Measurements from ENCODE around the gene KDM4B. TPM values are rescaled to one million over a fixed set of nuclear protein-coding genes. Genes with fewer than 3 reads are reported as not detected.

Gene KDM4B
- total and polyA plus RNA-seq, 2 of the 8 experiments (the other 6 are each of a cell fraction or from before 2014, with no cell fraction given), result 12.0 to 31.9 TPM

DNA sequence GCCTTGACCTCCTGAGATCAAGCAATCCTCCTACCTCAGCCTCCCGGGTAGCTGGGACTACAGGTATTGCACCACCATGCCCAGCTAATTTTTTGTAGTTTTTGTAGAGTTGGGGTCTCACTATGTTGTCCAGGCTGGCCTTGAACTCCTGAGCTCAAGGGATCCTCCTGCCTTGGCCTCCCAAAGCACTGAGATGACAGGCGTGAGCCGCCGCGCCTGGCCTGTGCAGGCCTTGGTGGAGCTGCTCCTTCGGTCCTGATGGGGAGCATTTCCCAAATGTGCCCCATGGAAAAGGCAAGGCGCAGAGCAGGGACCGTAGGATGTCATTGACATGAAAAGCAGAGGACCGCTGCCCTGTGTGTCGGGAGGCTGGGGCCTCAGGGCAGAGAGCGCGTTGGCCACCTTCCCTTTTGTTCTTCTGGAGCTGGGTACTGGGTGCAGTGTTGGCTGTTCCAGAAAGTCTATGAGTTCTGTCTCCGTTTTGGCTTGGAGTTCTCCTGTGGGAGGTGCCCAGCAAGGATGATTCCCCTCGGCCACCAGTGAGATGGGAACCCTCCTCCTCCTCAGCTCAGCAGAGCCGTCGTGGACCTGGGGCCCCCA is 128.5 kb downstream of the KDM4B start:
- peaks cover 0 to 8% (median 0%) of the 10 kb centered on the region in 4 experiments; a peak in 2 of 8 replicates for H3K36me3 ChIP-seq (ENCODE audit: control insufficient read depth in 2 of 4, insufficient read depth in 4 of 4, low read length in 3 of 4)
- H3K23ac ChIP-seq (ENCODE audit: insufficient read length), result no peak overlapping the region
- H2BK12ac ChIP-seq (ENCODE audit: low read depth, low read length), result no peak overlapping the region
- no peaks in the 10 kb centered on the region for H3K79me2 ChIP-seq (ENCODE audit: control insufficient read depth in 1 of 2, insufficient read depth in 2 of 2, low read length in 2 of 2)
- H4K20me1 ChIP-seq (replicated peaks in 1 of 2; ENCODE audit: control insufficient read depth in 1 of 2, insufficient read depth in 2 of 2, low read length in 2 of 2), result no peaks in the 10 kb centered on the region
- H3K18ac ChIP-seq (ENCODE audit: extremely low read depth, low read length), result no peak overlapping the region
- H3K27me3 ChIP-seq (replicated peaks in 1 of 4; ENCODE audit: control insufficient read depth in 3 of 4, extremely low read depth in 1 of 4, insufficient read depth in 3 of 4, low read length in 3 of 4), result no peaks in the 10 kb centered on the region
- peaks cover 14 to 16% of the 10 kb centered on the region in 2 experiments for H3K9me3 ChIP-seq (ENCODE audit: insufficient read depth in 2 of 2, low read depth in 1 of 2, low read length in 1 of 2)
- DNase-seq (ENCODE audit: low read depth in 1 of 2, low spot score in 2 of 2) (no peak), FAIRE-seq (no peak)
- no peaks in the 10 kb centered on the region for H3K23me2 ChIP-seq (ENCODE audit: low read depth, low read length)
- CTCF ChIA-PET (ENCODE audit: partially characterized antibody), result interaction anchor here (0.6 to 2.5 kb wide), 6 partner anchors 8 to 260 kb away, joined by 3 to 8 read pairs (median 4); no protein-coding TSS in a partner anchor
- no peak overlapping the region for H2AK5ac ChIP-seq (ENCODE audit: low read depth, low read length)
- no peak overlapping the region for H2BK5ac ChIP-seq (ENCODE audit: low read depth, low read length)
- no peak overlapping the region for H3K56ac ChIP-seq (replicated peaks; ENCODE audit: insufficient read length, low read depth, low read length)
- H4K8ac ChIP-seq (ENCODE audit: extremely low read depth, insufficient read depth, low read length), result no peak overlapping the region
- H3K14ac ChIP-seq (ENCODE audit: insufficient read length), result no peak overlapping the region
- H3K79me1 ChIP-seq (ENCODE audit: low read depth, low read length), result no peaks in the 10 kb centered on the region
- H3K4me1 ChIP-seq (replicated peaks in 1 of 4; ENCODE audit: control insufficient read depth in 3 of 4, insufficient read depth in 4 of 4, low read length in 3 of 4), result peaks cover 0 to 3% (median 0%) of the 10 kb centered on the region in 4 experiments; a peak in 1 of 7 replicates
- no peak overlapping the region for H2BK20ac ChIP-seq (ENCODE audit: low read length)
- H2AFZ ChIP-seq (ENCODE audit: low read length), result no peak overlapping the region
- H4K91ac ChIP-seq (replicated peaks; ENCODE audit: insufficient read length, low read length), result no peak overlapping the region
- H3K9ac ChIP-seq (replicated peaks in 1 of 4; ENCODE audit: extremely low read depth in 1 of 4, low read depth in 3 of 4, low read length in 3 of 4), result no peak overlapping the region
- no peak overlapping the region for H2BK15ac ChIP-seq (ENCODE audit: low read length)
- no peak overlapping the region for H2BK120ac ChIP-seq (replicated peaks; ENCODE audit: low read depth, low read length)
- no peak overlapping the region for H3K4me2 ChIP-seq (ENCODE audit: insufficient read depth in 1 of 2, low read depth in 2 of 2, low read length in 2 of 2)
- H4K5ac ChIP-seq (ENCODE audit: insufficient read length, low read depth, low read length), result no peak overlapping the region
- 94% methylated on average over 16 of the region's 16 CpGs; no CpG with 5 or more reads in 1 of the 2 experiments for WGBS, 2 experiments (ENCODE audit: extremely low coverage in 1 of 2, insufficient coverage in 1 of 2, insufficient read length in 1 of 2, insufficient replicate concordance in 2 of 2, low coverage in 1 of 2, low lambda C conversion rate in 2 of 2, missing lambda C conversion rate in 1 of 2)
- no peak overlapping the region for H3K27ac ChIP-seq (ENCODE audit: low read depth, low read length)
- no peak overlapping the region for H3K4me3 ChIP-seq (ENCODE audit: extremely low read depth in 1 of 4, insufficient read depth in 2 of 4, low read depth in 3 of 4, low read length in 4 of 4)
- no peak overlapping the region for H3K4ac ChIP-seq (replicated peaks; ENCODE audit: insufficient read length, low read depth, low read length)
- POLR2A ChIA-PET (ENCODE audit: partially characterized antibody), result interaction anchor here (1.2 kb wide), 1 partner anchor 11 kb away, joined by 3 read pairs; no protein-coding TSS in a partner anchor
- TF ChIP-seq, protein P1, sequence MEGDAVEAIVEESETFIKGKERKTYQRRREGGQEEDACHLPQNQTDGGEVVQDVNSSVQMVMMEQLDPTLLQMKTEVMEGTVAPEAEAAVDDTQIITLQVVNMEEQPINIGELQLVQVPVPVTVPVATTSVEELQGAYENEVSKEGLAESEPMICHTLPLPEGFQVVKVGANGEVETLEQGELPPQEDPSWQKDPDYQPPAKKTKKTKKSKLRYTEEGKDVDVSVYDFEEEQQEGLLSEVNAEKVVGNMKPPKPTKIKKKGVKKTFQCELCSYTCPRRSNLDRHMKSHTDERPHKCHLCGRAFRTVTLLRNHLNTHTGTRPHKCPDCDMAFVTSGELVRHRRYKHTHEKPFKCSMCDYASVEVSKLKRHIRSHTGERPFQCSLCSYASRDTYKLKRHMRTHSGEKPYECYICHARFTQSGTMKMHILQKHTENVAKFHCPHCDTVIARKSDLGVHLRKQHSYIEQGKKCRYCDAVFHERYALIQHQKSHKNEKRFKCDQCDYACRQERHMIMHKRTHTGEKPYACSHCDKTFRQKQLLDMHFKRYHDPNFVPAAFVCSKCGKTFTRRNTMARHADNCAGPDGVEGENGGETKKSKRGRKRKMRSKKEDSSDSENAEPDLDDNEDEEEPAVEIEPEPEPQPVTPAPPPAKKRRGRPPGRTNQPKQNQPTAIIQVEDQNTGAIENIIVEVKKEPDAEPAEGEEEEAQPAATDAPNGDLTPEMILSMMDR (IDR thresholded peaks at IDR 0.05; ENCODE audit: control extremely low read depth in 1 of 3, insufficient read depth in 1 of 3, low read depth in 1 of 3, low read length in 3 of 3), result no peak
- TF ChIP-seq EGR1 (IDR thresholded peaks at IDR 0.05; ENCODE audit: borderline replicate concordance, low read depth, low read length), result no peak
- TF ChIP-seq RNF2 (IDR thresholded peaks at IDR 0.05; ENCODE audit: borderline replicate concordance, low read depth, low read length, missing control alignments, poor library complexity, severe bottlenecking), result no peak
- TF ChIP-seq GTF2F1 (IDR thresholded peaks at IDR 0.05; ENCODE audit: borderline replicate concordance, low read depth, low read length), result no peak
- TF ChIP-seq HDAC2 (IDR thresholded peaks at IDR 0.05; ENCODE audit: borderline replicate concordance in 1 of 2, low read depth in 2 of 2, low read length in 2 of 2), result no peak
- TF ChIP-seq HDAC6 (IDR thresholded peaks at IDR 0.05; ENCODE audit: low read depth, low read length), result no peak
- TF ChIP-seq NANOG (IDR thresholded peaks at IDR 0.05; ENCODE audit: insufficient read depth, low read depth, low read length, poor library complexity, severe bottlenecking), result no peak
- no peak for TF ChIP-seq KDM5A (IDR thresholded peaks at IDR 0.05; ENCODE audit: low read length)
